LHCN-M2 (cell line): ENCODE data around the gene EMD. TPM values are rescaled to one million over a fixed set of nuclear protein-coding genes. Genes with fewer than 3 reads are reported as not detected.
"Not testable (repeated sequence)": the region's sequence is repeated elsewhere in the genome, so short reads cannot be mapped to it uniquely, and the experiment has no call there.

Experiments used
- DNase-seq: peaks from one replicate; pipeline ENCODE4 v3.0.0-alpha.2; 2012; ENCODE audit warnings: low read depth
- polyA plus RNA-seq: library from polyadenylated mRNA; unstranded; fragments of >200 nt; gene quantifications from one replicate; pipeline ENCODE4 v1.2.1, GENCODE V29; 2012; ENCODE audit warnings: missing spikeins
- total RNA-seq: library from RNA; depleted of rRNA; stranded (reverse); fragments of >200 nt; gene quantifications from 2 replicates; pipeline ENCODE4 v1.2.3, GENCODE V29; 2014; rRNA removed

Gene EMD
- 67.0 and 77.3 TPM in 2 replicates for total RNA-seq
- 123 TPM for polyA plus RNA-seq

GRCh38 chrX:154378799-154379568, at the start of gene EMD:
EMD (plus strand) TSS chrX:154379295; CDS start chrX:154379485, 190 bp downstream.
- peak; percentile 96 for DNase-seq

- DNase-seq = no peak
Observed at GRCh38 chrX:154332561-154332960, 46.5 kb upstream of the EMD start.

- no peak for DNase-seq
Observed at GRCh38 chrX:154333116-154333515, 46.0 kb upstream of the EMD start.

- no peak for DNase-seq
Observed at GRCh38 chrX:154333837-154334271, 45.2 kb upstream of the EMD start.

GRCh38 chrX:154334496-154334895, 44.6 kb upstream of the EMD start:
- DNase-seq = no peak

- not testable (repeated sequence) for DNase-seq
Observed at GRCh38 chrX:154341399-154342298, 37.4 kb upstream of the EMD start.

GRCh38 chrX:154343063-154343462, 36.0 kb upstream of the EMD start:
- DNase-seq = not testable (repeated sequence)

- DNase-seq = not testable (repeated sequence)
Observed at GRCh38 chrX:154343620-154344019, 35.5 kb upstream of the EMD start.

- DNase-seq = no peak
Observed at GRCh38 chrX:154348114-154348531, 31.0 kb upstream of the EMD start.

- no peak for DNase-seq
Observed at GRCh38 chrX:154348646-154349358, 30.3 kb upstream of the EMD start.

GRCh38 chrX:154349359-154349935, 29.6 kb upstream of the EMD start:
- DNase-seq = no peak

- no peak for DNase-seq
Observed at GRCh38 chrX:154349979-154350378, 29.1 kb upstream of the EMD start.

- no peak for DNase-seq
Observed at GRCh38 chrX:154350429-154351182, 28.5 kb upstream of the EMD start.

GRCh38 chrX:154351183-154352011, 27.7 kb upstream of the EMD start:
- no peak for DNase-seq

- no peak for DNase-seq
Observed at GRCh38 chrX:154352012-154352401, 27.1 kb upstream of the EMD start.

- DNase-seq = no peak
Observed at GRCh38 chrX:154352466-154352865, 26.6 kb upstream of the EMD start.

GRCh38 chrX:154353172-154353843, 25.8 kb upstream of the EMD start:
- DNase-seq = no peak

GRCh38 chrX:154354013-154354412, 25.1 kb upstream of the EMD start:
- DNase-seq = no peak

GRCh38 chrX:154354516-154354915, 24.6 kb upstream of the EMD start:
- DNase-seq = no peak
